ENCODE data around the gene SLC7A5.
"Not testable (repeated sequence)": the region's sequence is repeated elsewhere in the genome, so short reads cannot be mapped to it uniquely, and the experiment has no call there.

The SLC7A5 gene

GRCh38 chr16:87869061-87869878, at the start of gene SLC7A5:
TSS of gene SLC7A5 (minus strand) at chr16:87869507. CDS start at chr16:87869422, 85 bp downstream.
- peak; percentile 57 for DNase-seq

- DNase-seq: no peak
Observed at GRCh38 chr16:87918338-87918737, 49.0 kb upstream of the SLC7A5 start.

GRCh38 chr16:87917503-87917902, 48.2 kb upstream of the SLC7A5 start:
- DNase-seq: no peak

- DNase-seq: no peak
Observed at GRCh38 chr16:87914812-87915211, 45.5 kb upstream of the SLC7A5 start.

- DNase-seq: not testable (repeated sequence)
Observed at GRCh38 chr16:87914021-87914725, 44.9 kb upstream of the SLC7A5 start.

- DNase-seq: not testable (repeated sequence)
Observed at GRCh38 chr16:87912691-87913090, 43.4 kb upstream of the SLC7A5 start.

- peak; percentile 72 for DNase-seq
Observed at GRCh38 chr16:87911106-87911763, 41.9 kb upstream of the SLC7A5 start.

- peak; percentile 70 for DNase-seq
Observed at GRCh38 chr16:87909203-87909935, 40.1 kb upstream of the SLC7A5 start.

GRCh38 chr16:87908101-87908500, 38.8 kb upstream of the SLC7A5 start:
- DNase-seq: not testable (repeated sequence)

- not testable (repeated sequence) for DNase-seq
Observed at GRCh38 chr16:87905521-87905920, 36.2 kb upstream of the SLC7A5 start.

GRCh38 chr16:87904963-87905362, 35.7 kb upstream of the SLC7A5 start:
- not testable (repeated sequence) for DNase-seq

GRCh38 chr16:87900489-87900888, 31.2 kb upstream of the SLC7A5 start:
- not testable (repeated sequence) for DNase-seq

- no peak for DNase-seq
Observed at GRCh38 chr16:87897521-87898505, 28.5 kb upstream of the SLC7A5 start.

- DNase-seq: not testable (repeated sequence)
Observed at GRCh38 chr16:87896924-87897520, 27.7 kb upstream of the SLC7A5 start.

GRCh38 chr16:87896176-87896890, 27.0 kb upstream of the SLC7A5 start:
- DNase-seq: not testable (repeated sequence)

- no peak for DNase-seq
Observed at GRCh38 chr16:87895641-87896141, 26.4 kb upstream of the SLC7A5 start.

- DNase-seq: not testable (repeated sequence)
Observed at GRCh38 chr16:87894005-87894404, 24.7 kb upstream of the SLC7A5 start.

- no peak for DNase-seq
Observed at GRCh38 chr16:87891764-87892163, 22.5 kb upstream of the SLC7A5 start.

- DNase-seq: not testable (repeated sequence)
Observed at GRCh38 chr16:87889762-87890161, 20.5 kb upstream of the SLC7A5 start.

- not testable (repeated sequence) for DNase-seq
Observed at GRCh38 chr16:87888346-87888745, 19.0 kb upstream of the SLC7A5 start.

All from NCI-H2107 (cell line).